NB4 (cell line): ENCODE measurements around the gene STARD7.

ENCODE experiments used
- MYC ChIP-seq: IDR thresholded peaks from 2 replicates; pipeline ENCODE4 v1.6.1; 2011; ENCODE audit warnings: low read depth, low read length
- POLR2A ChIP-seq: IDR thresholded peaks from 2 replicates; pipeline ENCODE4 v1.6.1; 2011; ENCODE audit warnings: mild to moderate bottlenecking; ENCODE audit not compliant: insufficient read length; ENCODE audit errors: extremely low read depth
- TF ChIP-seq, protein P1 (sequence below): IDR thresholded peaks from one replicate; pipeline ENCODE4 v1.5.1; 2012; ENCODE audit warnings: low read depth, low read length
- TF ChIP-seq, protein P2 (sequence below): IDR thresholded peaks from 2 replicates; pipeline ENCODE4 v1.6.1; 2011; ENCODE audit warnings: low read depth, low read length

DNA sequence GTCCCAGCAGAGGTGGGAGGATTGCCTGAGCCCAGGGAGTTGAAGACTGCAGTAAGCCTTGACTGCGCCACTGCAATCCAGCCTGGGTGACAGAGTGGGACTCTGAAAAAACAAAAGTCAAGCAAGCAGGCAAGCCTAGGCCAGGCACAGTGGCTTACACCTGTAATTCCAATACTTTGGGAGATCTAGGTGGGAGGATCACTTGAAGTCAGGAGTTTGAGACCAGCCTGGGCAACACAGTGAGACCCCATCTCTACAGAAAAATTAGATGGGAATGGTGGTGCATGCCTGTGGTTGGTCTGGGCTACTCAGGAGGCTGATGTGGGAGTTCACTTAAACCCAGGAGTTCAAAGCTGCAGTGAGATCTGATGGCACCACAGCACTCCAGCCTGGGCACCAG lies 28.6 kb downstream of the STARD7 start:
- no peak for TF ChIP-seq POLR2A
- TF ChIP-seq, protein P1, sequence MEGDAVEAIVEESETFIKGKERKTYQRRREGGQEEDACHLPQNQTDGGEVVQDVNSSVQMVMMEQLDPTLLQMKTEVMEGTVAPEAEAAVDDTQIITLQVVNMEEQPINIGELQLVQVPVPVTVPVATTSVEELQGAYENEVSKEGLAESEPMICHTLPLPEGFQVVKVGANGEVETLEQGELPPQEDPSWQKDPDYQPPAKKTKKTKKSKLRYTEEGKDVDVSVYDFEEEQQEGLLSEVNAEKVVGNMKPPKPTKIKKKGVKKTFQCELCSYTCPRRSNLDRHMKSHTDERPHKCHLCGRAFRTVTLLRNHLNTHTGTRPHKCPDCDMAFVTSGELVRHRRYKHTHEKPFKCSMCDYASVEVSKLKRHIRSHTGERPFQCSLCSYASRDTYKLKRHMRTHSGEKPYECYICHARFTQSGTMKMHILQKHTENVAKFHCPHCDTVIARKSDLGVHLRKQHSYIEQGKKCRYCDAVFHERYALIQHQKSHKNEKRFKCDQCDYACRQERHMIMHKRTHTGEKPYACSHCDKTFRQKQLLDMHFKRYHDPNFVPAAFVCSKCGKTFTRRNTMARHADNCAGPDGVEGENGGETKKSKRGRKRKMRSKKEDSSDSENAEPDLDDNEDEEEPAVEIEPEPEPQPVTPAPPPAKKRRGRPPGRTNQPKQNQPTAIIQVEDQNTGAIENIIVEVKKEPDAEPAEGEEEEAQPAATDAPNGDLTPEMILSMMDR, result no peak
- TF ChIP-seq, protein P2, sequence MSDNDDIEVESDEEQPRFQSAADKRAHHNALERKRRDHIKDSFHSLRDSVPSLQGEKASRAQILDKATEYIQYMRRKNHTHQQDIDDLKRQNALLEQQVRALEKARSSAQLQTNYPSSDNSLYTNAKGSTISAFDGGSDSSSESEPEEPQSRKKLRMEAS, result no peak
- no peak for TF ChIP-seq MYC
